Heart right ventricle (tissue), 16 donors: Measurements from ENCODE around the gene TKFC. TPM values are rescaled to one million over a fixed set of nuclear protein-coding genes. Genes with fewer than 3 reads are reported as not detected.

Experiments
- ATAC-seq, 8 donors: fragments of 200-7000 bp; cut with Tn5 transposase; one replicate each; pipeline ENCODE4 v1.9.1; 2020; ENCODE audit warnings: mild to moderate bottlenecking in 8 of 8, moderate library complexity in 8 of 8, moderate number of reproducible peaks in 1 of 8
- DNase-seq, 2 donors: peaks; one replicate each; pipeline ENCODE4 v3.0.0-alpha.2; 2020
- H3K27ac ChIP-seq, 10 donors: fragments of 200-600 bp; sonication (generic) in 2 of 10; one replicate each; pipeline versions ENCODE4 v1.5.0 to v1.8.0; 2020 to 2022; ENCODE audit warnings: mild to moderate bottlenecking in 3 of 10
- H3K27me3 ChIP-seq, 7 donors: fragments of 200-600 bp; one replicate each; pipeline ENCODE4 v1.8.0; 2021 to 2022; ENCODE audit warnings: mild to moderate bottlenecking in 2 of 7
- H3K36me3 ChIP-seq, 9 donors: fragments of 200-600 bp; sonication (generic) in 1 of 9; one replicate each; pipeline versions ENCODE4 v1.5.0 to v1.8.0; 2020 to 2022; ENCODE audit warnings: mild to moderate bottlenecking in 2 of 9
- H3K4me1 ChIP-seq, 9 donors: fragments of 200-600 bp; sonication (generic) in 1 of 9; one replicate each; pipeline versions ENCODE4 v1.5.0 to v1.8.0; 2020 to 2022; ENCODE audit warnings: mild to moderate bottlenecking in 4 of 9
- H3K4me3 ChIP-seq, 10 donors: fragments of 200-600 bp; sonication (generic) in 2 of 10; one replicate each; pipeline versions ENCODE4 v1.5.0 to v1.8.0; 2020 to 2022; ENCODE audit warnings: mild to moderate bottlenecking in 7 of 10, moderate library complexity in 2 of 10
- H3K9me3 ChIP-seq, 11 donors: fragments of 200-600 bp in 10 of 11; sonication (generic) in 2 of 11; one replicate each; pipeline versions ENCODE4 v1.5.0 to v1.8.0; 2013 to 2022; ENCODE audit warnings: mild to moderate bottlenecking in 2 of 11, control low read depth in 1 of 11, moderate library complexity in 1 of 11
- CTCF ChIP-seq, 9 donors: fragments of 200-600 bp; sonication (generic) in 2 of 9; IDR thresholded peaks; one replicate each; pipeline versions ENCODE4 v1.5.0 to v1.8.0; 2021 to 2022; ENCODE audit warnings: antibody characterized with exemption in 9 of 9, mild to moderate bottlenecking in 5 of 9, moderate library complexity in 1 of 9
- WGBS, 2 donors: extraction: QIAGEN DNeasy Blood & Tissue Kit; methylation state at CpG; one replicate each; pipeline ENCODE4 v1.1.7; 2013; ENCODE audit warnings: inconsistent platforms in 1 of 2; 5-methylcytosine and 5-hydroxymethylcytosine counted together
- intact Hi-C, 10 donors: fragments of 100-400 bp; cut with DNase I; formaldehyde crosslinking; loops; one replicate each; pipeline versions ENCODE4 v1.11.1 to v1.14.2; 2022
- polyA plus RNA-seq, 2 donors: library from polyadenylated mRNA; stranded (reverse); fragments of 200-250 nt; gene quantifications; one replicate each; pipeline ENCODE4 v1.2.3, GENCODE V29; 2013
- total RNA-seq, 10 donors: library from RNA; stranded (reverse); fragmentation: NEBNext Ultra II Directional in 3 of 10; extraction: Animal tissue kit (Norgen Biotek cat#: 25700) in 3 of 10; gene quantifications; one replicate each; pipeline versions ENCODE4 v1.2.1 to v1.2.4, GENCODE V29; 2021 to 2023
- donor health status: Arrhythmogenic right ventricular cardiomyopathy.
- donor health status: ischemic (EF 13 %, LVEDD 7.1; RV severe dilation, severe dysfunction).
- donor health status: healthy with polysubstance abuse.
- donor health status: DM: no; HTN: yes; CAD: no.
- donor health status: DM: no; HTN: no; CAD: no.
- donor health status: ischemic (EF 25% LVEDD 6.9; RV normal size, moderate dysfunction).
- donor health status: ischemic (EF 25% LVEDD 5.7; RV mildly dilated, moderate dysfunction).
- donor health status: healthy.
- donor health status: DM: yes; HTN: yes; CAD: no.
- donor health status: Ischemic cardiomyopathy.
- donor health status: ischemic (EF 35%, LVEDD 5.7; RV mildly dilated, moderate dysfunction).
- donor health status: nonischemic (EF 11% LVEDD 7.7; RV severe dilation, severe dysfunction).
- donor health status: DM: yes; HTN: yes; CAD: no.
- donor health status: PGD.
- donor health status: ischemic (EF 29% LVEDD 5.4; RV normal size, mild dysfunction).
- donor health status: nonischemic (EF 23%, LVEDD 6.1; RV moderate dilation, normal function).

The TKFC gene
- total and polyA plus RNA-seq, 12 donors, result 11.8 to 26.1 (median 19.7) TPM

GRCh38 chr11:61361237-61361740 lies 28.3 kb downstream of the TKFC start:
- H3K36me3 ChIP-seq, result peaks cover 0 to 33% (median 23%) of the 10 kb centered on the region in 9 donors
- no peak for ATAC-seq
- TF ChIP-seq CTCF (IDR thresholded peaks at IDR 0.05), result no peak
- intact Hi-C loops, result loop anchor here in 1 of 10 donors (2.0 kb wide), 1 partner anchor 28 kb away; the partner anchor contains the start of genes DDB1 and TKFC
- H3K27ac ChIP-seq, result peak overlapping the region; percentile 93 to 100 (median 99)
- no peaks in the 10 kb centered on the region for H3K9me3 ChIP-seq
- H3K4me1 ChIP-seq, result peaks cover 3 to 53% (median 30%) of the 10 kb centered on the region in 9 donors
- no peaks in the 10 kb centered on the region for H3K27me3 ChIP-seq
- 3% methylated on average over 22 of the region's 22 CpGs for WGBS, 2 donors
- H3K4me3 ChIP-seq, result peak overlapping the region; percentile 43 to 89 (median 76)
- DNase-seq, result no peak

- 0% methylated on average over 63 of the region's 63 CpGs for WGBS, 2 donors
- H3K4me1 ChIP-seq, result peaks cover 3 to 47% (median 30%) of the 10 kb centered on the region in 9 donors
Observed at GRCh38 chr11:61361741-61362541, 28.9 kb downstream of the TKFC start, which contains the start of the genes CYB561A3 and TMEM138. CYB561A3 (minus strand) TSS chr11:61361882; CDS start chr11:61356713, 5,169 bp downstream. TMEM138 (plus strand) TSS chr11:61362374; CDS start chr11:61364391, 2,017 bp downstream.

GRCh38 chr11:61362542-61362875 lies 29.5 kb downstream of the TKFC start:
- whole genome bisulfite sequencing, 2 donors, result 0 to 1% methylated on average over 12 of the region's 12 CpGs
- no peaks in the 10 kb centered on the region for H3K9me3 ChIP-seq
- intact Hi-C loops, result loop anchor here in 2 of 10 donors (1.0 to 2.0 kb wide), 2 partner anchors 26 to 29 kb away; partner anchors contain the start of genes DDB1 (in 1 of the 2) and TKFC (in 1 of the 2)
- H3K36me3 ChIP-seq, result peaks cover 0 to 42% (median 34%) of the 10 kb centered on the region in 9 donors
- ATAC-seq, result peak in 5 of 8 donors; percentile 5 to 23 (median 9)
- no peaks in the 10 kb centered on the region for H3K27me3 ChIP-seq
- peak overlapping the region; percentile 93 to 100 (median 99) for H3K27ac ChIP-seq
- TF ChIP-seq CTCF (IDR thresholded peaks at IDR 0.05), result no peak
- no peak for DNase-seq
- H3K4me3 ChIP-seq, result peak overlapping the region; percentile 43 to 89 (median 76)
- H3K4me1 ChIP-seq, result peaks cover 3 to 43% (median 30%) of the 10 kb centered on the region in 9 donors

More at GRCh38 chr11:61361741-61362541, 28.9 kb downstream of the TKFC start, which contains the start of the genes CYB561A3 and TMEM138:
- Histone ChIP-seq H3K36me3 (peaks cover 0 to 36% (median 29%) of the 10 kb centered on the region in 9 donors), H3K27me3 (no peaks in the 10 kb centered on the region), H3K27ac (peak within 1 kb of the TSS; percentile 93 to 100 (median 99)), H3K4me3 (peak within 1 kb of the TSS; percentile 43 to 89 (median 76)), H3K9me3 (no peaks in the 10 kb centered on the region)
- no peak for TF ChIP-seq CTCF (IDR thresholded peaks at IDR 0.05)
- DNase-seq (peak; percentile 90), ATAC-seq (peak; percentile 96 to 98 (median 98))
- intact Hi-C loops, result loop anchor here in 3 of 10 donors (1.0 to 2.0 kb wide), 3 partner anchors 25 to 29 kb away; partner anchors contain the start of genes DDB1 (in 2 of the 3) and TKFC (in 2 of the 3)

- no peak for DNase-seq
- peaks cover 3 to 37% (median 30%) of the 10 kb centered on the region in 9 donors for H3K4me1 ChIP-seq
- WGBS, 2 donors, result 89 to 97% methylated on average over 5 of the region's 5 CpGs
- no peaks in the 10 kb centered on the region for H3K27me3 ChIP-seq
- H3K9me3 ChIP-seq, result no peaks in the 10 kb centered on the region
- peaks cover 0 to 58% (median 46%) of the 10 kb centered on the region in 9 donors for H3K36me3 ChIP-seq
- intact Hi-C loops, result loop anchor here in 1 of 10 donors (2.0 kb wide), 1 partner anchor 21 kb away; no protein-coding TSS in a partner anchor
- no peak for TF ChIP-seq CTCF (IDR thresholded peaks at IDR 0.05)
- H3K27ac ChIP-seq, result no peak overlapping the region
- no peak overlapping the region for H3K4me3 ChIP-seq
- ATAC-seq, result no peak
Observed at GRCh38 chr11:61364012-61364675, 31.1 kb downstream of the TKFC start.
